Stimulated activated CD8-positive, alpha-beta memory T cell treated with anti-CD3 and anti-CD28 coated beads, Interleukin-12 subunit alpha, Interleukin-12 subunit beta, amount 100 ng/mL, for 24 hours (primary cell): ENCODE data around the gene PRAME.
"Not testable (repeated sequence)": the region's sequence is repeated elsewhere in the genome, so short reads cannot be mapped to it uniquely, and the experiment has no call there.

Experiments used
- DNase-seq: peaks from one replicate; pipeline ENCODE4 v3.0.0-alpha.2; 2020; ENCODE audit errors: extremely low read depth

Gene PRAME

GRCh38 chr22:22550789-22551434 is 8.2 kb downstream of the PRAME start:
- no peak for DNase-seq

- DNase-seq = no peak
Measured at GRCh38 chr22:22548910-22549309, 10.2 kb downstream of the PRAME start.

- DNase-seq = no peak
Measured at GRCh38 chr22:22548317-22548716, 10.7 kb downstream of the PRAME start.

- no peak for DNase-seq
Measured at GRCh38 chr22:22547692-22548300, 11.3 kb downstream of the PRAME start.

GRCh38 chr22:22547226-22547625 is 11.8 kb downstream of the PRAME start:
- no peak for DNase-seq

GRCh38 chr22:22546490-22546889 is 12.6 kb downstream of the PRAME start:
- DNase-seq = no peak

- no peak for DNase-seq
Measured at GRCh38 chr22:22545084-22545483, 14.0 kb downstream of the PRAME start.

GRCh38 chr22:22538226-22538989 is 20.7 kb downstream of the PRAME start:
- no peak for DNase-seq

- DNase-seq = no peak
Measured at GRCh38 chr22:22536916-22537315, 22.1 kb downstream of the PRAME start.

GRCh38 chr22:22536515-22536914 is 22.6 kb downstream of the PRAME start:
- DNase-seq = no peak

- no peak for DNase-seq
Measured at GRCh38 chr22:22535662-22536061, 23.4 kb downstream of the PRAME start.

- DNase-seq = no peak
Measured at GRCh38 chr22:22534604-22535415, 24.3 kb downstream of the PRAME start.

- no peak for DNase-seq
Measured at GRCh38 chr22:22533863-22534262, 25.2 kb downstream of the PRAME start.

- no peak for DNase-seq
Measured at GRCh38 chr22:22533417-22533816, 25.6 kb downstream of the PRAME start.

GRCh38 chr22:22532547-22533071 is 26.5 kb downstream of the PRAME start:
- DNase-seq = not testable (repeated sequence)

- no peak for DNase-seq
Measured at GRCh38 chr22:22531770-22532546, 27.1 kb downstream of the PRAME start.

GRCh38 chr22:22528780-22529179 is 30.3 kb downstream of the PRAME start:
- DNase-seq = no peak

- no peak for DNase-seq
Measured at GRCh38 chr22:22527312-22527711, 31.8 kb downstream of the PRAME start.

GRCh38 chr22:22526125-22526912 is 32.7 kb downstream of the PRAME start:
- no peak for DNase-seq

GRCh38 chr22:22523494-22523893 is 35.6 kb downstream of the PRAME start:
- no peak for DNase-seq
